ENCODE results near the gene HSPA1B. TPM values are rescaled to one million over a fixed set of nuclear protein-coding genes. Genes with fewer than 3 reads are reported as not detected.

HSPA1B gene
- total RNA-seq, 1 experiment from 2014 or later, result 214 TPM

DNA sequence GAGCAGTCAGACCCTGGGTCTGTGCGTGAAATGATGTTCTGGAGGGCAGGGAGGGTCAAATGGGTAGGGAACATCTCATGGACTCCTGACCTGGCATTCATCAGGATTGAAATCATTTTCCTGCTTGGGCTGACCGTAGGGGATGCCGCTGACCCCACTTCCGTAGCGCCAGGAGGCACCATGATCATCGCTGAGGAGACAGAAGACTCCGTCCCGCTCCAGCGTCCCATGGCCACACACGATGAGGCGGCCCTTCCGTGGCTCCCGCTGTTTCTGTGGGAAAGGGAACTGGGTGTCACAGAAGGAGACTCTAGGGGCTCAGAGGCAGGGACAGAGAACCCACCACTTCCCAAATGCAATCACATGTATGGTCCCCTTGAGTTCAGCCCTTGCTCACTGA lies 32.8 kb downstream of the HSPA1B start:
- ChIA-PET CTCF (no interaction called here), RAD21 (ENCODE audit: low non-redundant PET in 1 of 2, low total read pairs in 2 of 2, uncharacterized antibody in 2 of 2, unreplicated experiment in 2 of 2) (no interaction called here), POLR2A (interaction anchor here (0.7 kb wide), 1 partner anchor 20 kb away, joined by 3 read pairs; no protein-coding TSS in a partner anchor)
- H3K4me1 ChIP-seq (ENCODE audit: control insufficient read depth in 1 of 2, insufficient read depth in 2 of 2, low read length in 2 of 2), result peaks cover 0 to 30% of the 10 kb centered on the region in 2 experiments; a peak in 3 of 4 replicates
- H3K9me3 ChIP-seq (ENCODE audit: control insufficient read depth in 1 of 2, insufficient read depth in 1 of 2, low read depth in 1 of 2, low read length in 2 of 2), result no peaks in the 10 kb centered on the region
- intact Hi-C loops (cut with micrococcal nuclease), result no loop called here
- no peak overlapping the region for H3K4me2 ChIP-seq (ENCODE audit: low read length)
- no peaks in the 10 kb centered on the region for H3K79me2 ChIP-seq (ENCODE audit: insufficient read depth, low read length)
- no peaks in the 10 kb centered on the region for H3K9me2 ChIP-seq (ENCODE audit: insufficient read depth)
- H3K36me3 ChIP-seq (ENCODE audit: control insufficient read depth in 1 of 2, insufficient read depth in 2 of 2, low read length in 2 of 2), result no peaks in the 10 kb centered on the region
- no peak overlapping the region for H2AFZ ChIP-seq (ENCODE audit: low read depth, low read length, poor library complexity, severe bottlenecking)
- no peak overlapping the region for H3K9ac ChIP-seq (ENCODE audit: low read length)
- DNase-seq (ENCODE audit: low read depth, low spot score) (no peak), ATAC-seq (no peak)
- H4K20me1 ChIP-seq (ENCODE audit: insufficient read depth), result no peaks in the 10 kb centered on the region
- no peaks in the 10 kb centered on the region for H3K27me3 ChIP-seq (ENCODE audit: insufficient read depth, low read length)
- TF ChIP-seq EZH2phosphoT487 (IDR thresholded peaks at IDR 0.05; ENCODE audit: borderline replicate concordance) (no peak), TCF7L2 (IDR thresholded peaks at IDR 0.05; ENCODE audit: borderline replicate concordance, extremely low read depth, insufficient read depth, insufficient read length) (no peak), FOSL1 (IDR thresholded peaks at IDR 0.05; ENCODE audit: low read depth) (no peak), SP1 (IDR thresholded peaks at IDR 0.05; ENCODE audit: low read depth) (no peak), EZH2 (IDR thresholded peaks at IDR 0.05) (no peak), CBX3 (IDR thresholded peaks at IDR 0.05; ENCODE audit: low read depth) (no peak), ELF1 (IDR thresholded peaks at IDR 0.05; ENCODE audit: borderline replicate concordance, low read depth) (no peak), ZNF274 (IDR thresholded peaks at IDR 0.05; ENCODE audit: low read depth, low read length) (no peak), CEBPB (IDR thresholded peaks at IDR 0.05; ENCODE audit: low read depth) (no peak), POLR2A (IDR thresholded peaks at IDR 0.05; ENCODE audit: borderline replicate concordance, extremely low read depth, insufficient read depth, insufficient read length) (no peak), SRF (IDR thresholded peaks at IDR 0.05; ENCODE audit: low read depth) (no peak), YY1 (IDR thresholded peaks at IDR 0.05; ENCODE audit: extremely low read depth, insufficient replicate concordance, low read depth, low read length) (no peak), RAD21 (IDR thresholded peaks at IDR 0.05; ENCODE audit: low read depth) (no peak), POLR2AphosphoS5 (IDR thresholded peaks at IDR 0.05; ENCODE audit: low read depth, low read length) (no peak), SIN3A (IDR thresholded peaks at IDR 0.05; ENCODE audit: low read depth) (no peak)
- TF ChIP-seq, protein P1, sequence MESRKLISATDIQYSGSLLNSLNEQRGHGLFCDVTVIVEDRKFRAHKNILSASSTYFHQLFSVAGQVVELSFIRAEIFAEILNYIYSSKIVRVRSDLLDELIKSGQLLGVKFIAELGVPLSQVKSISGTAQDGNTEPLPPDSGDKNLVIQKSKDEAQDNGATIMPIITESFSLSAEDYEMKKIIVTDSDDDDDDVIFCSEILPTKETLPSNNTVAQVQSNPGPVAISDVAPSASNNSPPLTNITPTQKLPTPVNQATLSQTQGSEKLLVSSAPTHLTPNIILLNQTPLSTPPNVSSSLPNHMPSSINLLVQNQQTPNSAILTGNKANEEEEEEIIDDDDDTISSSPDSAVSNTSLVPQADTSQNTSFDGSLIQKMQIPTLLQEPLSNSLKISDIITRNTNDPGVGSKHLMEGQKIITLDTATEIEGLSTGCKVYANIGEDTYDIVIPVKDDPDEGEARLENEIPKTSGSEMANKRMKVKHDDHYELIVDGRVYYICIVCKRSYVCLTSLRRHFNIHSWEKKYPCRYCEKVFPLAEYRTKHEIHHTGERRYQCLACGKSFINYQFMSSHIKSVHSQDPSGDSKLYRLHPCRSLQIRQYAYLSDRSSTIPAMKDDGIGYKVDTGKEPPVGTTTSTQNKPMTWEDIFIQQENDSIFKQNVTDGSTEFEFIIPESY (IDR thresholded peaks at IDR 0.05; ENCODE audit: extremely low read depth, insufficient replicate concordance, low read length), result no peak
- TF ChIP-seq, protein P2, sequence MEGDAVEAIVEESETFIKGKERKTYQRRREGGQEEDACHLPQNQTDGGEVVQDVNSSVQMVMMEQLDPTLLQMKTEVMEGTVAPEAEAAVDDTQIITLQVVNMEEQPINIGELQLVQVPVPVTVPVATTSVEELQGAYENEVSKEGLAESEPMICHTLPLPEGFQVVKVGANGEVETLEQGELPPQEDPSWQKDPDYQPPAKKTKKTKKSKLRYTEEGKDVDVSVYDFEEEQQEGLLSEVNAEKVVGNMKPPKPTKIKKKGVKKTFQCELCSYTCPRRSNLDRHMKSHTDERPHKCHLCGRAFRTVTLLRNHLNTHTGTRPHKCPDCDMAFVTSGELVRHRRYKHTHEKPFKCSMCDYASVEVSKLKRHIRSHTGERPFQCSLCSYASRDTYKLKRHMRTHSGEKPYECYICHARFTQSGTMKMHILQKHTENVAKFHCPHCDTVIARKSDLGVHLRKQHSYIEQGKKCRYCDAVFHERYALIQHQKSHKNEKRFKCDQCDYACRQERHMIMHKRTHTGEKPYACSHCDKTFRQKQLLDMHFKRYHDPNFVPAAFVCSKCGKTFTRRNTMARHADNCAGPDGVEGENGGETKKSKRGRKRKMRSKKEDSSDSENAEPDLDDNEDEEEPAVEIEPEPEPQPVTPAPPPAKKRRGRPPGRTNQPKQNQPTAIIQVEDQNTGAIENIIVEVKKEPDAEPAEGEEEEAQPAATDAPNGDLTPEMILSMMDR (IDR thresholded peaks at IDR 0.05 in 2 of 3, conservative IDR thresholded peaks at IDR 0.05 in 1 of 3; ENCODE audit: borderline replicate concordance in 1 of 3, insufficient read depth in 1 of 3, low read depth in 2 of 3, low read length in 2 of 3), result no peak
- TF ChIP-seq, protein P3, sequence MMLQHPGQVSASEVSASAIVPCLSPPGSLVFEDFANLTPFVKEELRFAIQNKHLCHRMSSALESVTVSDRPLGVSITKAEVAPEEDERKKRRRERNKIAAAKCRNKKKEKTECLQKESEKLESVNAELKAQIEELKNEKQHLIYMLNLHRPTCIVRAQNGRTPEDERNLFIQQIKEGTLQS (IDR thresholded peaks at IDR 0.05), result no peak
- no peak overlapping the region for H3K27ac ChIP-seq (ENCODE audit: low read depth, low read length)
- BruUV-seq (replicated peaks), result no TSS peak
- no peak overlapping the region for H3K4me3 ChIP-seq (replicated peaks in 1 of 2; ENCODE audit: low read depth in 1 of 2, low read length in 2 of 2)
